ENCODE measurements around the gene LRRC49.

GRCh38 chr15:70923311-70924080 is 30.9 kb downstream of the LRRC49 start:
- no peak for TF ChIP-seq SUZ12 (IDR thresholded peaks at IDR 0.05)
- TF ChIP-seq FOXA1 (IDR thresholded peaks at IDR 0.05): no peak
- TF ChIP-seq PKNOX1 (IDR thresholded peaks at IDR 0.05): no peak
- TF ChIP-seq CTBP1 (IDR thresholded peaks at IDR 0.05; ENCODE audit: borderline replicate concordance): no peak
- TF ChIP-seq FOXM1 (IDR thresholded peaks at IDR 0.05; ENCODE audit: borderline replicate concordance): no peak
- TF ChIP-seq BHLHE40 (IDR thresholded peaks at IDR 0.05; ENCODE audit: borderline replicate concordance): no peak
- no peak for TF ChIP-seq ELF4 (IDR thresholded peaks at IDR 0.05)
- no peak for TF ChIP-seq L3MBTL2 (conservative IDR thresholded peaks at IDR 0.05)
